T47D (cell line): Measurements from ENCODE around the gene FBN2.
"Not testable (repeated sequence)": the region's sequence is repeated elsewhere in the genome, so short reads cannot be mapped to it uniquely, and the experiment has no call there.

Experiments
- DNase-seq, 2 experiments: peaks; one replicate each; pipeline versions ENCODE4 v3.0.0 to v3.0.0-alpha.2; 2011 to 2012; ENCODE audit warnings: low read depth in 1 of 2, low spot score in 1 of 2
- JUND ChIP-seq: IDR thresholded peaks from 2 replicates; pipeline ENCODE4 v1.6.1; 2012; ENCODE audit warnings: low read depth
- in situ Hi-C: cut with HindIII; loops from 2 replicates; pipeline ENCODE4 v1.10.0; 2016; ENCODE audit warnings: low sequenced_read_pairs, low pct_unique_long_range_greater_than_20kb

FBN2 gene

GRCh38 chr5:128328007-128328406 lies 210.0 kb downstream of the FBN2 start:
- no peak for DNase-seq
- in situ Hi-C loops = no loop called here
- no peak for TF ChIP-seq JUND

GRCh38 chr5:128321418-128321817 lies 216.6 kb downstream of the FBN2 start:
- in situ Hi-C loops = not testable (repeated sequence)

DNA sequence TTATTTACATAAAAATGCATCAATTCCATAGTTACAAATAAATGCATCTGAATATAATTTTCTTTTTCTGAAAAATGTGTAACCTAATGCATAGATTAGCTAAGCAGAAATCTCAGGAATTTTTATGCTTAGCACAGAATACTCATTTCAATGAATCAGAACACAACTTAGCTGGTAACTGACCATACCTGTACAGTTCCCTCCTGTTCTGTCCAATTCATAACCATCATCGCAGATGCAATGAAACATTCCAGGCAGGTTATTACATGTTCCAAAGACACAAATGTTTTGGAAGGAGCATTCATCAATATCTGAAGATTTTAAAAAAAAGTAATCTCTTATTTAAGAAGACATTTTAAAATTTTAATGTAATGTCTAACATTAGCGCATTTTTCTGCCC lies 219.4 kb downstream of the FBN2 start:
- in situ Hi-C loops = no loop called here

More at GRCh38 chr5:128321418-128321817, 216.6 kb downstream of the FBN2 start:
- not testable (repeated sequence) for DNase-seq

GRCh38 chr5:128317481-128317880 lies 220.6 kb downstream of the FBN2 start:
- TF ChIP-seq JUND = no peak
- in situ Hi-C loops = no loop called here
- DNase-seq = no peak

More for the DNA sequence above, 219.4 kb downstream of the FBN2 start:
- TF ChIP-seq JUND = no peak
- no peak for DNase-seq

- in situ Hi-C loops = no loop called here
- no peak for DNase-seq
- no peak for TF ChIP-seq JUND
Observed at GRCh38 chr5:128315671-128316070, 222.4 kb downstream of the FBN2 start.

DNA sequence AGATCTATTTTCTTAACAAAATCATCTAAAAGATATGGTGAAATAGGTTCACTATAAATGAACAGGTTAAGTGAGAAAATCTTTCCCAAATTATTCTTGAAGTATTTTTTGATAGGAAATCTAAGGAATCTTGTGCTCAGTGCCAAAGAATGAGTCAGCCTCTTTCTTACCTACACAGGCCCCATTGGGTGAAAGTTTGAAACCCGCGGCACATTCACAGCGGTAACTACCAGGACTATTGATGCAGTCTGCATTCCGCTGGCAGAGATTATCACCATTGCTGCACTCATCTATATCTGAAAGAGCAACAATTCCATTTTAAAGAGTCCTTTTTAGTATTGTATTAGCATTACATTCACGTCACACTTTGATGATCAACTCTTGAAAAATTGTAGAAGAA lies 232.7 kb downstream of the FBN2 start:
- in situ Hi-C loops = no loop called here
- no peak for TF ChIP-seq JUND
- DNase-seq = no peak

DNA sequence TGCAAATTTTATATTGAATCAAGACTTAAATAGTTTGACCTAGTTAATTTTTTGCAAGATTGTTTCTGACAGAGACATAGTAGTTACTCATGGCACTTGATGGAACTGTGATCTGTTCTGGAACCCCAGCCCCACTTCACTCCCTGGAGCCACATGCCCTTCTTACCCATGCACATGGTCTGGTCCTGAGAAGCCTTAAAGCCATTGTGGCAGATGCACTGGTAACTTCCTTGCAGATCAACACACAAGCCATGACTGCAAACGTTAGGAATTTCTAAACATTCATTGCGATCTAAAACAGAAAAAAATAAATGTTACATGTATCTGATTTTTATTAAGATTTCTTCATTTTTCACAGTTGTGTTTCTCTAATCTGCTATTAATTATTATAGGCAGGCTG lies 233.3 kb downstream of the FBN2 start:
- DNase-seq = no peak
- in situ Hi-C loops = no loop called here
- no peak for TF ChIP-seq JUND

- DNase-seq = no peak
- in situ Hi-C loops = no loop called here
- no peak for TF ChIP-seq JUND
Observed at GRCh38 chr5:128304088-128304487, 234.0 kb downstream of the FBN2 start.

GRCh38 chr5:128303593-128303992 lies 234.5 kb downstream of the FBN2 start:
- in situ Hi-C loops = no loop called here
- no peak for TF ChIP-seq JUND

DNA sequence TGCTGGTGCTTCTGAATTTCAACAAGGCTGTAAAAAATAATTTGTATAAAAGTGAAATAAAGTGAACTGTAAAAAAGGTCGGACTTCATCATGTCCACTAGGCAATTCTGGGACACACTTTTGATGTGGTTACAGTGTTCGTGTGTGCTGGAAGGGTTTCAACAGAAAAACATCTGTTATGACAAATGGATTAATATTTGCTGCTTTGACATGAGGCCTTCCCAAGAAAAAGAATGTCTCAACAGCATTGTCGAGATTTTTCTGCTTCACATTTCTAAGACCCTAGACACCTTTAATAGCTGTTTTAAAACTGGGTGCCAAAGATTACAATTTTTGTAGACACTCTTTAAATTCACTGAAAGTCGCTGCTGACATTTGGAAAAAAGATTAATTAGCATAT lies 237.9 kb downstream of the FBN2 start:
- DNase-seq = no peak
- TF ChIP-seq JUND = no peak
- in situ Hi-C loops = no loop called here

More at GRCh38 chr5:128303593-128303992, 234.5 kb downstream of the FBN2 start:
- DNase-seq = no peak

DNA sequence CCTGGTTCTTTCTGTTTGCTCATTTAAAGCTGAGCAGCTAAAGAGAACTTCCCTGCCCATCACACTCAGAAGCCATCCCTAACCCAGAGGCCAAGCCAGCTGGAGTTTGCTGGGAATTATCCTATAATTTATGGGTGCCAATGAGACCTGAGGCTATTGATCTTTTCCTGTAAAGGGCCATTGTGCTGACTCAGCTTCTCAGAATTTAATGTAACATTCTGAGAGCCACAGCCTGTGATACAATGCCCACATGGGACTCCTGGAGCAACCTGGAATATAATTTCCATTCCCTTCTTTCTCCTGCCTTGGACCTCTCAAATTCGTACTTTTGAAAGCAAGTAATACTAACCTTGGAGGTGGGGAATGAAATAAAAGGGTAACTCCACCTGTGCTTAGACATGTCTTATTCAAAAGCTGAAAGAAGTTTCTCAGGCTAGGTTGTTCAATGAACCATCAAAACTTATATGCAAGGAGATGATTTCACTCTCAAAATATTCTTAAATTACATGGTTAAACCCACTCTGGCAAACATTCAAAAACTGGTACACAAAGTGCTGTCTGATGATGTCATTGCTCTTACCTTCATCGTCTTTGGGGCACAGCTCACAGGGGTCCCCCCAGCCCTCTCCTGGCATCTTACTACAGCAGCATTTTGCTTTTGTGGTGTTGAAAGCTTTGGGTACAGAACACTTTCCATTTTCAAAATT lies 247.7 kb downstream of the FBN2 start:
- peak in 1 of 2 experiments; percentile 24 for DNase-seq
- in situ Hi-C loops = no loop called here
- no peak for TF ChIP-seq JUND

DNA sequence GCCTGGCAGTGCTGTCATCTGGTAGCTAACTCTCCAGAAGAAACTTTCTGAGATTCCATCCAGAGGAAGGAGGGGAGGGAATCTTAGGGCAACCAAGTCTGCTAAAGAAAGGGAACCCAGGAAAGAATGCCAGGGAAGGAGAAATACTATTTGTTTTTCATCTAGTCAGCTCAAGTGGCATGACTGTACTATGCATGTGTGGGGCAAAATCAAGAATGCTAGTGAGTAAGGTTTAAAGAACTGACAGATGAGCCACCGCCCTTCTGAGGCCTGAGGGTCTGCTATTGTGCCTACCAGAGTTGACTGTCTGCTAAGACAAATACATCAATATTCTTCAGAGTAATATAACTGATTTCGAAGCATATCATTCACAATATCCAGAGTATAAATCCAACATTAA lies 250.3 kb downstream of the FBN2 start:
- DNase-seq = no peak
- TF ChIP-seq JUND = no peak
- in situ Hi-C loops = no loop called here

DNA sequence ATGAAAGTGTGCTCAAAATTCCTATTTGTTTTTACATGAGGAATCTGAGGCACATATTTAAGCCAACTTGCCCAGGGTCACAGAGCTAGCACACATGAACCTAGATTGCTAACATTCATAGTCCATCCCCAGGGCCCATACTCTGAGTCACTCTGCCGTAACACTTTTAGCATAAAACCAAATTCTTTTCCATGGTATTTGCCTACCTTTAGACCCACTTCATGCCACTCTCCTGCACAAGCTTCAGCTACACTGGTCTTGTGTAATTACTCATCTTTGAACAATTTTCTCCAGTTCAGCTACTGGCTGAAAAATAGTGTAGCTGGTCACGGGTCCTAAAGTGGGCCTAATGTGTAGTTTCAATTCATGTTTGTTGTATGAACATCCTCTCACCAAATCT lies 253.8 kb downstream of the FBN2 start:
- DNase-seq = no peak
- in situ Hi-C loops = no loop called here
- TF ChIP-seq JUND = no peak

DNA sequence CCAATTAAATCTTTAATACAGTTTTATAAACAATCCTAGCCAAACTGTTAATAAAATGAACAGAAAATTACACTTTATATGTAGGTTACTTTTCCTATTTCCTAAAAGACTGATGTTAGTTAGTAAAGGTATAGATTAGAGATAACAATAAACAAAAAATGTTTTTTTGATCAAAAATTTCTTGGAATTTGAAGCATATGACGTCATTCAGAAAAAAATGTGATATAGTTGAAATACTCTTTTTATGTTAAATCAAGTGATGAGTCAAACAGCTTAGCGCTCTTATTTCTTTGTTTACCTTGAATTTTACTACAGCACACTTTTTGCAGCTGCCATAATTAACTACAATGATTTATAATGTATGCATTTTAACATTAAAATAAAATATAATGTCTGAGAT lies 258.7 kb downstream of the FBN2 start:
- in situ Hi-C loops = no loop called here
- no peak for TF ChIP-seq JUND
- DNase-seq = no peak
